ENCODE results near the gene SRI.
A peak's percentile ranks its signal among the peaks of the same experiment; 100 is the strongest.
"Not testable (repeated sequence)": the region's sequence is repeated elsewhere in the genome, so short reads cannot be mapped to it uniquely, and the experiment has no call there.

SRI gene, protein sequence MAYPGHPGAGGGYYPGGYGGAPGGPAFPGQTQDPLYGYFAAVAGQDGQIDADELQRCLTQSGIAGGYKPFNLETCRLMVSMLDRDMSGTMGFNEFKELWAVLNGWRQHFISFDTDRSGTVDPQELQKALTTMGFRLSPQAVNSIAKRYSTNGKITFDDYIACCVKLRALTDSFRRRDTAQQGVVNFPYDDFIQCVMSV

DNA sequence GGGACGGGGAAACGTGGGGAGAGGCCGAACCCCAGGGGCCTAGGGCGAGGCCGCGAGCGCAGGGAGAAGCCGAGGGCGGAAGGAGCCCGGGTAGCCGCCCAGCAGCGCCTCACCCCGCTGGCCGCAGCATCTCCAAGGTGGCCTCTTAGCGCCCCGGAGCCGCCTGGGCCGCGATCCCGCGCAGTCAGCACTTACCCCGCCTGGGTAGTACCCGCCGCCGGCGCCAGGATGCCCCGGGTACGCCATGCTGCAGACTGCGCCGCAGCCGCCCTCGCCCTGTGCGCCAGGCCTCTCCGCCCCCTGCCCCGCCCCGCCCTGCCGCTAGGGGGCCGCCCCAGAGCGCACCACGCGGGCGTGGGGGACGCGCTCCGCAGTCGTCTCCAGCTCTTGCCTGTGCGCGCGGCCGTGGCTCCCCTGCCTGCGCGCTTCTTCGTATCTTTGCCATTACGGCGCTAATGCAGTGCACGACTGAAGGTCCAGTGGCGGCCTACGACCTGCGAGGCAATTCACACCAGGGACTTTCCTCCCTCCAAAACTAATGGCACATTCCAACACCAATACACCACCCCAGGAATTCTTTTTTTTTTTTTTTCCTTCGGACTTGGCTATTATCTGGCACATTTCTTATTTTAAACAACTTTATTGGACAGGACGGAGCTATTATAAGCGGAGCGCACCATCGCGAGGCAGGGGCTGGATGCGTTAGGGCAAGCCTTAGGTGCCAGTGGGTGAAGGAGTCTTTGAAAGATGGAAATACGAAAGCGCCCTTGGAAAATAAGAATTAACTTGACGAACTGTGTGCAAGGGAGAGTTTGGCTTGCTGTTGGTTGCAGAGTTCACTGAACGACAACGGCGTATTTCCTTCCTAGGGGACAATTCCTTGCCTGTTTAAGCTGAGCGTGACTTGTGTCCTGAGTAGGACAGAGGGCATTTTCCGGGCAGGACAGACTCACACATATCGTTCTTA is at the start of gene SRI:
SRI (minus strand) TSS at position 258 of the 967 bp plus-strand sequence; CDS start at position 246, 12 bp downstream.
- peak within 1 kb of the TSS; percentile 72 for H3K27ac ChIP-seq
- peak; percentile 26 for DNase-seq (ENCODE audit: low read depth, low spot score)

- no peak overlapping the region for H3K27ac ChIP-seq
- no peak for DNase-seq (ENCODE audit: low read depth, low spot score)
Measured at GRCh38 chr7:88269586-88269985, 49.7 kb upstream of the SRI start.

DNA sequence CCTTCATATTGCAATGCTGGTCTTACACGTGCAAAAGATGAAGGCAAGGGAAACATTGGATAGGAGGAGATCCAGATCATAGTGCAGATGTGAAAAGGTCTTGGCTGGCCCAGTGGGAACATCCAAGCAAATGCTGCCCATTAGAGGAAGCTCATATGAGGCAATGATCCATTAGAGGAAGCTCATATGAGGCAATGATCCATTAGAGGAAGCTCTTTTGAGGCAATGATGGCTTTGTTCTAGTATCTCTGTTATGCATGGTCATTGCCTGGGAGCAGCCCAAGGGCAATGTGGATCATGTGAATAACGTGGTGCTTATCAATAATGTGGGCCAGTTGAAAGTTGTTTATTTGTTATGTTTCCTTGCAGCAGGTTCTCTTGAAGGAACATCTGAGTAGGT is 49.0 kb upstream of the SRI start:
- no peak overlapping the region for H3K27ac ChIP-seq
- DNase-seq (ENCODE audit: low read depth, low spot score): no peak

- no peak for DNase-seq (ENCODE audit: low read depth, low spot score)
Measured at GRCh38 chr7:88268051-88268450, 48.2 kb upstream of the SRI start.

GRCh38 chr7:88267421-88267820 is 47.6 kb upstream of the SRI start:
- no peak overlapping the region for H3K27ac ChIP-seq
- DNase-seq (ENCODE audit: low read depth, low spot score): no peak

More at GRCh38 chr7:88268051-88268450, 48.2 kb upstream of the SRI start:
- H3K27ac ChIP-seq: no peak overlapping the region

- H3K27ac ChIP-seq; DNase-seq (ENCODE audit: low read depth, low spot score): not testable (repeated sequence)
Measured at GRCh38 chr7:88264987-88265386, 45.1 kb upstream of the SRI start.

DNA sequence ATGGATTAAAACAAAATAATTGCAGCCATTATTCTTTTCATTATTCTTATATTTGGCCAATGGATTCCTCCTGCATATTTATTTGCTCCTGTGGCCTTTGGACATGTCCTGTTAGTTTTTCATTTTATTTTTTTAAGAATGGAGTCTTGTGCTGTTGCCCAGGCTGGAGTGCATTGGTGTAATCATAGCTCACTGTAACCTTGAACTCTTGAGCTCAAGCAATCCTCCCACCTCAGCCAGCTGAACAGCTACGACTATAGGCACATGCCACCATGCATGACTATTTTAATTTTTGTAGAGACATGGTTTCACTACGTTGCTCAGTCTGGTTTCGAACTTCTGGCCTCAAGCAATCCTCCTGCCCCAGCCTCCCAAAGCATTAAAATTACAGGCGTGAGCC is 42.7 kb upstream of the SRI start:
- no peak for DNase-seq (ENCODE audit: low read depth, low spot score)

DNA sequence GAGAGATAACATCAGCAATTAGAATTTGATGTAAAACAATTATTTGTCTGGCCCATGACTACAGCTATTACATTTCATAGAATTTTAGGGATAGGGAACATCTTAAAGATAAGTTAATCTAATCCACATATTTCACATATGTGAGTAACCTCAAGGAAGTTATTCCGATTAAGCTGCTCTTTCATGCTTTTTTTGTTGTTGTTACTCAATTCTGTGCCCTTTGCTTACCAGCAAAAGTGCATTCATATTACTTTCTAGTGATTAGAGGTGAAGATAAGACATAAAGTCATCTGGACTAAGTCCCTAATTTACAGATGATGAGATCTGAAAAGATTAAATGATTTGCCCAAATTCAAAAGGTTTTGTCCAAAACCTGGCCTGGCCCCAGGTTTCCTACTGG is 40.9 kb upstream of the SRI start:
- DNase-seq (ENCODE audit: low read depth, low spot score): no peak
- H3K27ac ChIP-seq: no peak overlapping the region

More for the DNA sequence above, 42.7 kb upstream of the SRI start:
- no peak overlapping the region for H3K27ac ChIP-seq

DNA sequence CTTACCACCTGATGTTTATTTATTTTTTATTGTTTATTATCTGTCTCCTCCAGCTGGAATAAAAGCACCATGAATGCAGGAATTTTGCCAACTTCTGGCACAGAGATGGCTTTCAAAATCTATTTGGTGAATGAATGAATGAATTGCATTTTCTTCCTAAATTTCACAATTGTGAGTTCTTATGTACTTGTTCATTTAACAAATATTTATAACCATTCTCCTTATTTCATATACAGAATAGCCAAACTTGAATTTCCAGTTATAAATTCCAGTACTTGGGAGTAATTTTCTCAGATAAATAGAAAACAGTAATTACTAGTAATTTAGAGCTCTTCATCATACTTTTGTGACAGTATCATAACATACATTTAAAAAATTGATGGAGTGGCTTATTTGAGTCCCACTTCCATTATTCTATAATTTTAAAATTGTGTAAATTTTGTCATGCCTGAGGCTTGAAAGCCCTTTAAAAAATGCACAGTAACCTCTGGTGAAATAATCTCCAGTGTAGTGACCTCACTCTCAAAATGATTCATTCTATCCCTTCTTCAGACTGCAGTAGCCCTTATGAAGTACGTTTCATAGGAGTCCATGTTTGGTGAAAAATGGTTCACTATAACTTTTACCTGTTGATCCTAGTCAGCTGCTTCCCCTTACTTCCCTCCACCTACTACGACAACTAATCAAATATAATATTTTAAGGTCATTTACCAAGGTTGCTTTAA is 40.0 kb upstream of the SRI start:
- DNase-seq (ENCODE audit: low read depth, low spot score): no peak
- H3K27ac ChIP-seq: no peak overlapping the region

DNA sequence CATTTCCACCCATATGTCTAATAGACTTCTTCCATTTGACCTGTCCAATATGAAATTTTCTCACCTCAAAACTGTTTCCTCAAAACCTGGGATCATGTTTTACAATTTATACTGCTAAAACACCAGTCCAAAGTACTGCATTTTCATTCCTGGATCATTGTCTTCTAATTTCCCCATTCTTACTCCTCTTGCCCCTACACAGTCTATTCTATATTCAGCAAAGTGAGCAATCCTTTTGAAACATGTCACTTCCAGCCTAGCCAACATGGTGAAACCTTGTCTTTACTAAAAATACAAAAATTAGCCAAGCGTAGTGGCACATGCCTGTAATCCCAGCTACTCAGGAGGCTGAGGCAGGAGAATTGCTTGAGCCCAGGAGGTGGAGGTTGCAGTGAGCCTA is 38.5 kb upstream of the SRI start:
- DNase-seq (ENCODE audit: low read depth, low spot score); H3K27ac ChIP-seq: not testable (repeated sequence)

DNA sequence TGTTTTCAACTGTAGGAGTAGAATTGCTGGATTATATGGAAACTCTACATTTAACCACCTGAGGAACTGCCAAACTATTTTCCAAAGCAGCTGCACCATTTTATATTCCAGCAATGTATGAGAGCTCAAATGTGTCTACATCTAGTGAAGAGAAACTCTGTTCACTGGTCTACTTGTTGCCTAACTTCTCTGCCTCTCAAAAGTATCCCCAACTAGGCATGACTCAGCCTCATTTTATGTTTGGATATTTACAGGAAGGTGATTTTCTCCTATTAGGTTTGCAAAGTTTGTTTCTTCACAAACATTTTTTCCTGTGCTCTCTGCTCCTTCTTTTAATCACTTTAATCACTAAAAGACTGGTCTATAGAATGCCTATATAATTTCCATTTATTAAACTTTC is 37.1 kb upstream of the SRI start:
- DNase-seq (ENCODE audit: low read depth, low spot score): no peak
- H3K27ac ChIP-seq: peak overlapping the region; percentile 82

DNA sequence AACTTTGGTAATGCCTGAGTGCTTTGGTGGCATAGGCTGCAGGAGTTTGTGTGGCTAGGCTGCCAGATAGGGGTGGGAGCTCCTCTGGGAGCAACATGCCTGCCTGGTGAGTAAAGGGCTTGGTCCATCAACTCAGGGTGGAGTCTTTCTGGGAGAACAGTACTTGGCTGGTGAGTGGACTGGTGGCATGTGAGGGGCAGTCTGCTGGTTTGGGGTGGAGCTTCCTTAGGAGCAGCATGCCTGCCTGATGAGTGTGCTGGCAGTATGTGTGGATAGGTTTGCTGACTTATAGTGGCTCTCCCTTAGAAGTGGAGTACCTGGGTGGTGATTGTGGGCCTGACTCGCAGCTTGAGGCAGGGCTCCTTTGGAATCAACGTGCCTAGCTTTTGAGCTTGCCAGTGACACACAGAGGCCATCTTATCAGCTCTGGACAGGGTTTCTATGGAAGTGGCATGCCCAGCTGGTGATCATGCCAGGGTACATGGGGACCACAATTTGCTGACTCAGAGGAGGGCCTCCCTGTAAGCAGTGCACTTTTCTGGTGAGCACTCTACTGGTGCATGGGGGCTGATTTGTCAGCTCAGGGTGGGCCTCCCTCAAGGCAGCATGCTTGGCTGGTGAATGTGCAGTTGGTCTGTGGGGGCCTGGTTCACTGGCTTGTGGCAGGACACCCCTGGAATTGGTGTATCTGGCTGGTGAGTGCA is 35.0 kb upstream of the SRI start:
- peak; percentile 97 for DNase-seq (ENCODE audit: low read depth, low spot score)
- H3K27ac ChIP-seq: peak overlapping the region; percentile 82

GRCh38 chr7:88253640-88254039 is 33.8 kb upstream of the SRI start:
- no peak for DNase-seq (ENCODE audit: low read depth, low spot score)
- peak overlapping the region; percentile 82 for H3K27ac ChIP-seq

DNA sequence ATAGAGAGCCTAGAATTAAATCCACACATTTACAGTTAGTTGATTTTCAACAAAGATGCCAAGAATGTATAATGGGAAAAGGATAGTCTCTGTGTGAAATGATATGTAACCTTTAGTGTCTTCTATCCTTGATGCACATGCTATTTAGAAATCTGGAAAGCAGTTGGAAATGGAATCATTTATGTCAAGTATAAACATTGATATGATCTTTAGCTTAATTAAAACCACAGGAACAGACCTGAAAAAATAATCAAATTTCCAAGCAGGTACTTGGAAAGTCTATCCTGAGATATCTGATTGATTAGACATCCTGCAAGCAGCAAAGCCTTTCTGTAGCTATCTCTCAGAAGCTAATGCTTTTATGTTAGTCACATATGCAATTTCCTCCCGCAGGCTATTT is 24.4 kb upstream of the SRI start:
- H3K27ac ChIP-seq: no peak overlapping the region
- DNase-seq (ENCODE audit: low read depth, low spot score): no peak

- H3K27ac ChIP-seq: no peak overlapping the region
- DNase-seq (ENCODE audit: low read depth, low spot score): peak; percentile 33
Measured at GRCh38 chr7:88243345-88243909, 23.6 kb upstream of the SRI start.

DNA sequence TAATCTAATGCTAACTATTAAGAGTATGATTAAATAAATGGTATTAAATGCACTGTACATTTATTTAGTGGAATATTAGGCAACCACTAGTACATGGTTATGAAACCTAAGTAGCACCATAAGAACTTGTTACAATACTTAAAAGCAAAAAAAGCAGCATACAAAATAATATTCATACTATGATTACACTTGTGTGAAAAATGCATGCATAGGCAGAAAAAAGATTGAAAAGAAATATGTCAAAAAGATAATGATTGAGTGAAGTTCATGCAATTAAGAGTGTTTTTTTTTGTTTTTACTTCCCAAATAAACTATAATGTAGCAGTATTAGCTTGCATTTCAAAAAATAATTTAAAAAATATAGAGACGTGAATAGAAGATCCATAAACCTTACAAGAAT is 20.0 kb upstream of the SRI start:
- DNase-seq (ENCODE audit: low read depth, low spot score): no peak
- H3K27ac ChIP-seq: no peak overlapping the region

GRCh38 chr7:88233828-88234227 is 14.0 kb upstream of the SRI start:
- no peak for DNase-seq (ENCODE audit: low read depth, low spot score)
- no peak overlapping the region for H3K27ac ChIP-seq

DNA sequence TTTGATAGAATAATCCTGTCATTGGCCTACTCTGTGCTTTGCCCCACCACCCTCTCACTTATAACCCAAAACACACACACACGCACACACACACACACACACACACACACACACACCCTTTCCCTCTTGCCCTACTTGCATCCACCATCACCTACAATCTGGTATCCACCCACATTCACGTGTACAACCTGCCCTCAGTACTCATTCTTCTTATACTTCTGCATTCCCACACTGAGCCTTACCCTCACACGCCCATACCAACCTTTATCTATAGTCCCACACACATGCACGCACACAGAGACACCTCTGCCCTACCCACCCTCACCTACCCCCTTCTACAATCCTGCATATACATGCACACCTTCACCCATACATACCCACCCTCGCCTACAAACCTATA is 10.8 kb upstream of the SRI start:
- H3K27ac ChIP-seq: no peak overlapping the region
- no peak for DNase-seq (ENCODE audit: low read depth, low spot score)

- H3K27ac ChIP-seq: no peak overlapping the region
- DNase-seq (ENCODE audit: low read depth, low spot score): no peak
Measured at GRCh38 chr7:88229302-88229995, 9.6 kb upstream of the SRI start.
